Upper lobe of left lung (tissue), 6 donors: ENCODE data around the gene NT5E. TPM values are rescaled to one million over a fixed set of nuclear protein-coding genes. Genes with fewer than 3 reads are reported as not detected.
A peak's percentile ranks its signal among the peaks of the same experiment; 100 is the strongest.

Source experiments
- ATAC-seq, 2 donors: fragments of 200-7000 bp; cut with Tn5 transposase; one replicate each; pipeline ENCODE4 v1.9.1; 2022; ENCODE audit warnings: mild to moderate bottlenecking in 2 of 2, moderate library complexity in 2 of 2; ENCODE audit not compliant: low FRiP score in 2 of 2
- DNase-seq, 2 donors: peaks; one replicate each; pipeline ENCODE4 v3.0.0-alpha.2; 2019 to 2020
- H3K27ac ChIP-seq, 4 donors: fragments of 200-600 bp; sonication (generic); one replicate each; pipeline ENCODE4 v1.5.1; 2016 to 2019
- H3K27me3 ChIP-seq, 4 donors: fragments of 200-600 bp; sonication (generic); one replicate each; pipeline ENCODE4 v1.5.1; 2017 to 2019
- H3K36me3 ChIP-seq, 4 donors: fragments of 200-600 bp; sonication (generic); one replicate each; pipeline ENCODE4 v1.5.1; 2016 to 2019
- H3K4me1 ChIP-seq, 4 donors: fragments of 200-600 bp; sonication (generic); one replicate each; pipeline ENCODE4 v1.5.1; 2018 to 2019
- H3K4me3 ChIP-seq, 4 donors: fragments of 200-600 bp; sonication (generic); one replicate each; pipeline ENCODE4 v1.5.1; 2017 to 2019; ENCODE audit warnings: mild to moderate bottlenecking in 2 of 4, moderate library complexity in 1 of 4
- H3K9me3 ChIP-seq, 4 donors: fragments of 200-600 bp; sonication (generic); one replicate each; pipeline ENCODE4 v1.5.1; 2018 to 2019
- EP300 ChIP-seq, 4 donors: sonication (generic); formaldehyde crosslinking; IDR thresholded peaks; one replicate each; pipeline ENCODE4 v1.5.1; 2017; ENCODE audit warnings: antibody characterized with exemption in 4 of 4, control low read depth in 2 of 4
- POLR2A ChIP-seq, 4 donors: fragments of 450-650 bp; IDR thresholded peaks; one replicate each; pipeline ENCODE4 v1.5.1; 2016 to 2017; ENCODE audit warnings: antibody characterized with exemption in 4 of 4, mild to moderate bottlenecking in 2 of 4
- POLR2AphosphoS5 ChIP-seq, 2 donors: sonication (generic); formaldehyde crosslinking; IDR thresholded peaks; one replicate each; pipeline ENCODE4 v1.5.1; 2017; ENCODE audit warnings: antibody characterized with exemption in 2 of 2
- WGBS, 2 donors: methylation state at CpG; one replicate each; pipeline ENCODE4 v1.1.5; 2017 to 2018; 5-methylcytosine and 5-hydroxymethylcytosine counted together
- total RNA-seq, 6 donors: library from RNA; depleted of rRNA in 4 of 6; stranded (reverse); fragments of >200 nt in 4 of 6; gene quantifications; one replicate each; pipeline versions ENCODE4 v1.1.0 to v1.2.1, GENCODE V29; 2016 to 2021
- TF ChIP-seq, protein P1 (sequence below), 6 experiments: fragments of 450-650 bp in 4 of 6; fragments of 200-600 bp in 2 of 6; sonication (generic) in 2 of 6; IDR thresholded peaks; one replicate each; pipeline ENCODE4 v1.5.1; 2016 to 2019; ENCODE audit warnings: antibody characterized with exemption in 6 of 6
- donor health status: DM: no; HTN: no; CAD: no; lungs with moderate emphysema.
- donor health status: DM: no; HTN: yes; CAD: no; lungs with severe emphysema.

The NT5E gene
- total RNA-seq, 6 donors from 2014 or later: 1.4 to 17.8 (median 9.6) TPM

GRCh38 chr6:85470023-85470410 lies 20.1 kb downstream of the NT5E start:
- Histone ChIP-seq H3K9me3 (no peaks in the 10 kb centered on the region), H3K4me3 (no peak overlapping the region), H3K27me3 (no peaks in the 10 kb centered on the region), H3K4me1 (peaks cover 0 to 7% (median 0%) of the 10 kb centered on the region in 4 donors), H3K27ac (no peak overlapping the region), H3K36me3 (no peaks in the 10 kb centered on the region)
- 56 to 60% methylated on average over 2 of the region's 2 CpGs for WGBS, 2 donors
- DNase-seq (no peak), ATAC-seq (peak in 1 of 2 donors; percentile 47)
- TF ChIP-seq EP300 (IDR thresholded peaks at IDR 0.05): no peak
- no peak for TF ChIP-seq POLR2A (IDR thresholded peaks at IDR 0.05)
- no peak for TF ChIP-seq POLR2AphosphoS5 (IDR thresholded peaks at IDR 0.05)

DNA sequence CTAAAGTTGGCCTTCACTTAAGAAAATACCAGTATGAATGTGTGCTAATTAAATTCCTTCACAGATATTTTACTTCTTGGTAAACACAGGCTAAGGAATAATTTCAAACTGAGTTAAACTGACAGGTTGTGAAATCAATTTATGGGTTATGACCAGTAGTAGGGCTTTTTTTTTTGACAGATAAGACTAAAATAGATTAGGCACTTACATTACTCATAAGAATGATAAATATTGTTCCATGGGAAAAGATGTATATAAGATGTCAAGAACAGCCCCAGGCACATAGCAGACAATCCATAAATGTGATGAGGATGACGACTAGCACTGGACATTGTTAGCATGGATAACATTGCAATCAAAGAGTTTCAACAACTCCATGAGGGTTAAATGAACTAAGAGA lies 22.9 kb downstream of the NT5E start:
- H3K27ac ChIP-seq: no peak overlapping the region
- ATAC-seq: no peak
- TF ChIP-seq, protein P1, sequence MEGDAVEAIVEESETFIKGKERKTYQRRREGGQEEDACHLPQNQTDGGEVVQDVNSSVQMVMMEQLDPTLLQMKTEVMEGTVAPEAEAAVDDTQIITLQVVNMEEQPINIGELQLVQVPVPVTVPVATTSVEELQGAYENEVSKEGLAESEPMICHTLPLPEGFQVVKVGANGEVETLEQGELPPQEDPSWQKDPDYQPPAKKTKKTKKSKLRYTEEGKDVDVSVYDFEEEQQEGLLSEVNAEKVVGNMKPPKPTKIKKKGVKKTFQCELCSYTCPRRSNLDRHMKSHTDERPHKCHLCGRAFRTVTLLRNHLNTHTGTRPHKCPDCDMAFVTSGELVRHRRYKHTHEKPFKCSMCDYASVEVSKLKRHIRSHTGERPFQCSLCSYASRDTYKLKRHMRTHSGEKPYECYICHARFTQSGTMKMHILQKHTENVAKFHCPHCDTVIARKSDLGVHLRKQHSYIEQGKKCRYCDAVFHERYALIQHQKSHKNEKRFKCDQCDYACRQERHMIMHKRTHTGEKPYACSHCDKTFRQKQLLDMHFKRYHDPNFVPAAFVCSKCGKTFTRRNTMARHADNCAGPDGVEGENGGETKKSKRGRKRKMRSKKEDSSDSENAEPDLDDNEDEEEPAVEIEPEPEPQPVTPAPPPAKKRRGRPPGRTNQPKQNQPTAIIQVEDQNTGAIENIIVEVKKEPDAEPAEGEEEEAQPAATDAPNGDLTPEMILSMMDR (IDR thresholded peaks at IDR 0.05): no peak
- no peak for TF ChIP-seq POLR2AphosphoS5 (IDR thresholded peaks at IDR 0.05)
- DNase-seq: no peak
- H3K4me3 ChIP-seq: no peak overlapping the region
- WGBS, 2 donors: 68 to 89% methylated on average over 1 of the region's 1 CpG
- H3K9me3 ChIP-seq: peaks cover 0 to 6% (median 0%) of the 10 kb centered on the region in 4 donors
- no peaks in the 10 kb centered on the region for H3K27me3 ChIP-seq
- H3K36me3 ChIP-seq: no peaks in the 10 kb centered on the region
- no peaks in the 10 kb centered on the region for H3K4me1 ChIP-seq

DNA sequence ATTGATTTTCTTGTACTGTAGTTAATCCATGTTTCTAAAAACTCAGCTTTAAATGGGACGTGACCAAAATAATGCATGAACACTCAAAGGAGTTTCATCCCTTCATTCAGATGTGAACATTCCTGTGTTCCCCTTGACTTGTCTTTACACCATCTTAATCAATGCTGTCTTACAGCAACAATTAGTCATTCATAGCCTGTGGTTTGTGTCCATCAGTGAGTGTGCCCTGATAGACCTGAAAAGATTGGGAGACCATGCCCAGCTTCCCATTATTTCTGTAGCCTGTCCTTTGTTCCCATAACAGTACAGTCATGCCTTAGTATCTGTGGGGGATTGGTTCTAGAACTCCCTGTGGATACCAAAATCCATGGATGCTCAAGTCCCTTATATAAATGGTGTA lies 23.9 kb downstream of the NT5E start:
- Histone ChIP-seq H3K36me3 (no peaks in the 10 kb centered on the region), H3K27me3 (no peaks in the 10 kb centered on the region), H3K4me1 (no peaks in the 10 kb centered on the region), H3K4me3 (no peak overlapping the region), H3K27ac (no peak overlapping the region), H3K9me3 (peaks cover 0 to 6% (median 0%) of the 10 kb centered on the region in 4 donors)
- 80 to 89% methylated on average over 1 of the region's 1 CpG for WGBS, 2 donors
- no peak for TF ChIP-seq EP300 (IDR thresholded peaks at IDR 0.05)
- TF ChIP-seq POLR2A (IDR thresholded peaks at IDR 0.05): no peak
- TF ChIP-seq, protein P1 (IDR thresholded peaks at IDR 0.05): no peak
- TF ChIP-seq POLR2AphosphoS5 (IDR thresholded peaks at IDR 0.05): no peak
- ATAC-seq (no peak), DNase-seq (no peak)

- no peaks in the 10 kb centered on the region for H3K36me3 ChIP-seq
- H3K9me3 ChIP-seq: peaks cover 0 to 6% (median 0%) of the 10 kb centered on the region in 4 donors
- H3K4me3 ChIP-seq: no peak overlapping the region
- DNase-seq: no peak
- TF ChIP-seq EP300 (IDR thresholded peaks at IDR 0.05): no peak
- no peak for TF ChIP-seq POLR2AphosphoS5 (IDR thresholded peaks at IDR 0.05)
- TF ChIP-seq, protein P1 (IDR thresholded peaks at IDR 0.05): no peak
- no peak for TF ChIP-seq POLR2A (IDR thresholded peaks at IDR 0.05)
- WGBS, 2 donors: 94% methylated on average over 4 of the region's 4 CpGs
- ATAC-seq: no peak
- H3K27ac ChIP-seq: no peak overlapping the region
- H3K4me1 ChIP-seq: no peaks in the 10 kb centered on the region
- H3K27me3 ChIP-seq: no peaks in the 10 kb centered on the region
Measured at GRCh38 chr6:85476532-85476931, 26.6 kb downstream of the NT5E start.

DNA sequence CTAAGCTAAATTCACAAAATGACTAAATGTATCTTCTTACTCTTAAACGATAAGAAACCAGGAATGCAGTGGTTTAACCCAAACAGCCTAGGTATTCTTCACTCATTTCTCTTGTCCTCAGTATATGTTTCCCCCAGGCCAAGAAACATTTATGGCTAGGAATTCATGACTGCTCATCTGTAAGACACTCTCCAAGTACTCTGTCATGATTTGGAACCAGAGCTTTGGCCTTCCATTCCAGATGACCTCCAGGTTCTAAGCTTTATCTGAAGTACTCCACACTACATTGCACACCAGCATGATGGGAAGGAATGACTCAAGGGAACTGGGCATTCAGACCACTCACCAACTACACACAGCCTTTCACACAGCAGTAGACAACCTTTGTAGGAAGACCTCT lies 29.3 kb downstream of the NT5E start:
- Histone ChIP-seq H3K4me1 (peaks cover 0 to 6% (median 2%) of the 10 kb centered on the region in 4 donors), H3K27ac (no peak overlapping the region), H3K9me3 (peaks cover 0 to 6% (median 0%) of the 10 kb centered on the region in 4 donors), H3K36me3 (no peaks in the 10 kb centered on the region), H3K27me3 (no peaks in the 10 kb centered on the region), H3K4me3 (no peak overlapping the region)
- TF ChIP-seq POLR2A (IDR thresholded peaks at IDR 0.05) (no peak), EP300 (IDR thresholded peaks at IDR 0.05) (no peak), POLR2AphosphoS5 (IDR thresholded peaks at IDR 0.05) (no peak)
- TF ChIP-seq, protein P1 (IDR thresholded peaks at IDR 0.05): no peak
- ATAC-seq: no peak
- WGBS, 2 donors: 90 to 98% methylated on average over 1 of the region's 1 CpG
- no peak for DNase-seq
